ENCODE measurements around the gene SNAPIN. TPM values are rescaled to one million over a fixed set of nuclear protein-coding genes. Genes with fewer than 3 reads are reported as not detected.

SNAPIN gene
- total and polyA plus RNA-seq, 9 of the 15 experiments (the other 6 are each of a cell fraction or from before 2014, with no cell fraction given), result 11.2 to 43.9 (median 32.3) TPM

GRCh38 chr1:153658400-153659174 is at the start of gene SNAPIN (continued):
- no peak for TF ChIP-seq ZNF444 (CRISPR knock-in tag; IDR thresholded peaks at IDR 0.05)
- peak in 1 of 2 experiments; percentile 75; a peak in 2 of 4 replicates for TF ChIP-seq ZNF639 (CRISPR knock-in tag; conservative IDR thresholded peaks at IDR 0.05 in 1 of 2, IDR thresholded peaks at IDR 0.05 in 1 of 2)
- 0 out of 2 replicates have a peak, but pooled peaks have one; percentile 49 for TF ChIP-seq PML (IDR thresholded peaks at IDR 0.05; ENCODE audit: low read length)
- TF ChIP-seq RCOR1 (IDR thresholded peaks at IDR 0.05; ENCODE audit: borderline replicate concordance in 1 of 2, low read depth in 2 of 2, low read length in 2 of 2), result no peak
- TF ChIP-seq EP300 (IDR thresholded peaks at IDR 0.05; ENCODE audit: low read length), result no peak
- TF ChIP-seq BCOR (IDR thresholded peaks at IDR 0.05), result no peak
- no peak for TF ChIP-seq FOS (IDR thresholded peaks at IDR 0.05; ENCODE audit: extremely low read depth, insufficient read length)
- TF ChIP-seq ZBTB8A (IDR thresholded peaks at IDR 0.05; ENCODE audit: partially characterized antibody), result no peak
- TF ChIP-seq BRD9 (IDR thresholded peaks at IDR 0.05; ENCODE audit: low read depth, partially characterized antibody), result no peak
- TF ChIP-seq HNRNPH1 (optimal IDR thresholded peaks at IDR 0.05; ENCODE audit: low read depth, low read length), result no peak
- TF ChIP-seq IRF1 (CRISPR knock-in tag; IDR thresholded peaks at IDR 0.05; ENCODE audit: borderline replicate concordance), result no peak
- TF ChIP-seq ZFX (CRISPR knock-in tag; IDR thresholded peaks at IDR 0.05), result peak; percentile 98
- no peak for TF ChIP-seq RAD51 (IDR thresholded peaks at IDR 0.05; ENCODE audit: borderline replicate concordance, low read depth)
- no peak for TF ChIP-seq ZNF12 (CRISPR knock-in tag; IDR thresholded peaks at IDR 0.05)
- TF ChIP-seq SFPQ (IDR thresholded peaks at IDR 0.05; ENCODE audit: low read depth, low read length), result no peak
- TF ChIP-seq DACH1 (IDR thresholded peaks at IDR 0.05; ENCODE audit: partially characterized antibody), result no peak
- TF ChIP-seq RHOXF2B (CRISPR knock-in tag; conservative IDR thresholded peaks at IDR 0.05), result no peak
- no peak for TF ChIP-seq GATA2 (CRISPR knock-in tag; IDR thresholded peaks at IDR 0.05)
- TF ChIP-seq ZBTB12 (CRISPR knock-in tag; IDR thresholded peaks at IDR 0.05), result no peak
- no peak for TF ChIP-seq ZNF717 (CRISPR knock-in tag; IDR thresholded peaks at IDR 0.05)
- TF ChIP-seq RBBP5 (IDR thresholded peaks at IDR 0.05; ENCODE audit: borderline replicate concordance, insufficient read depth, low read length, poor library complexity, severe bottlenecking), result peak; percentile 99
- peak; percentile 73 for TF ChIP-seq GABPB1 (CRISPR knock-in tag; IDR thresholded peaks at IDR 0.05)

Data from K562 (cell line).